ENCODE results near the gene CTSA.

The CTSA gene

GRCh38 chr20:45938727-45939438 lies 47.7 kb downstream of the CTSA start:
- no peak for DNase-seq (ENCODE audit: low read depth in 1 of 2, low spot score in 1 of 2)

GRCh38 chr20:45940053-45940452 lies 48.9 kb downstream of the CTSA start:
- no peak for DNase-seq (ENCODE audit: low read depth in 1 of 2, low spot score in 1 of 2)

DNA sequence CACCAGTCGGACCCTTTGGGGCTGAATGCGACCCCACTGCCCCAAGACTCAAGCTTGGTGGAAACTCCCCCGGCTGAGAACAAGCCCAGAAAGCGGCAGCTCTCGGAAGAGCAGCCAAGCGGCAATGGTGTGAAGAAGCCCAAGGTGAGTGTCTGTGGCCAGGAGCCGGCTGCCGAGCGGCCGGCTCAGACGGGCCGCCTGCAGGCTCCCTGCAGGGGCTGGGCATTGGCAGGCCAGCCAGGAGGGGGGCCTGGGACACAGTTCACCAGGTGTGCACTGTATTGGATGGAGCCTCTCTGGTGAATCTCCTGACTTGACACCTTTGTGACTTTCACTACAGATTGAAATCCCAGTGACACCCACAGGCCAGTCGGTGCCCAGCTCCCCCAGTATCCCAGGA lies 49.3 kb downstream of the CTSA start:
- DNase-seq (ENCODE audit: low read depth in 1 of 2, low spot score in 1 of 2): no peak

GRCh38 chr20:45943613-45944012 lies 52.5 kb downstream of the CTSA start:
- DNase-seq (ENCODE audit: low read depth in 1 of 2, low spot score in 1 of 2): no peak

GRCh38 chr20:45944151-45944964 lies 53.2 kb downstream of the CTSA start:
- DNase-seq (ENCODE audit: low read depth in 1 of 2, low spot score in 1 of 2): no peak

DNA sequence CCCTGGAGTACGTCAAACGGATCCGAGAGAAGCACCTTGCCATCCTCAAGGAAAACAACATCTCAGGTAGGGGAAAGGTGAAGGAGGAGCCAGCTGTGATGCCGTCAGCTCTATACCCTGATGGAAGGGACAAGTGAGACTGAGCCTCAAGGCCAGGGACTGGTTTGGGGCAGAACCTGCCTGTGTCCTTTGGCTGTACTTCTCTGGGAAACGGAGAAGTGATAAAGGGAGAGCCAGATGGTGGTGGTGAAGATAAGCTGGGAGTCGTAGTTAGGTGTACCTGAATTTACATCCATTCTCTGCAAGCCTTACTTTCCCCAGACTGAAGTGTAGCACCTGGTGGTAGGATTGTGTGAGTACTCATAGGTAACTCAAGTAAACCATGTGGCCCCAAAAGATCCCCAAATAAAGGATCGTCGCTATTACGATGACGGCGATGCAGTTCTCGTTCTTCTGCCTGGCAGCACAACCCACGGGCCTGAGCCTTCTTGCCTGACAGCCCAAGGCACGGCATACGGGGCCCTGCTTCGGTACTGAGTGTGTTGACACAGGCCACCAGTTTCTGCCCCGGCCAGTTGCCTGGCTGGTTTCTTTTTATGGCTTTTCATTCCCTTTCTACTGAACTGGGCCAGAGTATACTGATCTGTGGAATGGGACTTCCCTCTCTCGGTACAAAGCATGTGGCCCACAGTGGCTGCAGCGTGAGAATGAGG lies 54.0 kb downstream of the CTSA start:
- DNase-seq (ENCODE audit: low read depth in 1 of 2, low spot score in 1 of 2): no peak

GRCh38 chr20:45945678-45946148 lies 54.6 kb downstream of the CTSA start:
- DNase-seq (ENCODE audit: low read depth in 1 of 2, low spot score in 1 of 2): no peak

GRCh38 chr20:45946149-45946970 lies 55.2 kb downstream of the CTSA start:
- no peak for DNase-seq (ENCODE audit: low read depth in 1 of 2, low spot score in 1 of 2)

- no peak for DNase-seq (ENCODE audit: low read depth in 1 of 2, low spot score in 1 of 2)
Observed at GRCh38 chr20:45947110-45947866, 56.2 kb downstream of the CTSA start.

DNA sequence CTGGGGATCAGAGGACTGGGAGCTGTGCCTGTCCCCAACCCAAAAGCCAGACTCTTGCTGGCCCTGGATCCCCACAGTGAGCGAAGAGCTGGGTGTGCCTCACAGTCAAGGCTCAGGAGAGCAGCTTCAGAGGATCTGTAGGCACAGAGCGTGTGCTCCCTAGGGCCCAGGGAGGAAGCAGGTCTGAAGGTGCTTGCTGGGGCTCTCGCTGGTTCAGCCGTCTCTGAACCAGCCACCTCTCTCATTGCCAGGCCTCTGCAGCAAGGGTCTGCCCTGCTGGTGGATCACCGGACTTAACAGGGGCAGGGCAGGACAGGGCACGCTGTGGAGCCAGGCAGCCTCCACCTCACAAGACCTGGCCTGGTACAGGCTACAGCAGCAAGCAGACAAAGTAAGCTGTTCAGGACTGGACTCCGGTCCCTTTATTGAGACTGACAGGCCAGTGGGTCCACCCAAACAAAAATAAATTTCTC lies 57.2 kb downstream of the CTSA start:
- no peak for DNase-seq (ENCODE audit: low read depth in 1 of 2, low spot score in 1 of 2)
